ENCODE measurements around the gene RNF157.

RNF157 gene

GRCh38 chr17:76134911-76135809, 105.1 kb downstream of the RNF157 start:
- no peaks in the 10 kb centered on the region for H3K27me3 ChIP-seq (replicated peaks; ENCODE audit: control insufficient read depth, insufficient read depth, low read length)
- no peak for TF ChIP-seq CTCF (IDR thresholded peaks at IDR 0.05; ENCODE audit: insufficient read depth, low read length, poor library complexity, severe bottlenecking)
- DNase-seq (ENCODE audit: extremely low read depth, insufficient read length), result no peak
- H3K4me3 ChIP-seq (replicated peaks; ENCODE audit: low read depth, low read length), result no peak overlapping the region
- H3K36me3 ChIP-seq (ENCODE audit: control insufficient read depth, insufficient read depth, low read length), result no peaks in the 10 kb centered on the region

- DNase-seq (ENCODE audit: extremely low read depth, insufficient read length), result no peak
- Histone ChIP-seq H3K27me3 (replicated peaks; ENCODE audit: control insufficient read depth, insufficient read depth, low read length) (no peaks in the 10 kb centered on the region), H3K36me3 (ENCODE audit: control insufficient read depth, insufficient read depth, low read length) (no peaks in the 10 kb centered on the region), H3K4me3 (replicated peaks; ENCODE audit: low read depth, low read length) (no peak overlapping the region)
- TF ChIP-seq CTCF (IDR thresholded peaks at IDR 0.05; ENCODE audit: insufficient read depth, low read length, poor library complexity, severe bottlenecking), result no peak
Observed at GRCh38 chr17:76132574-76133338, 107.5 kb downstream of the RNF157 start.

- Histone ChIP-seq H3K4me3 (replicated peaks; ENCODE audit: low read depth, low read length) (no peak overlapping the region), H3K27me3 (replicated peaks; ENCODE audit: control insufficient read depth, insufficient read depth, low read length) (no peaks in the 10 kb centered on the region), H3K36me3 (ENCODE audit: control insufficient read depth, insufficient read depth, low read length) (no peaks in the 10 kb centered on the region)
- DNase-seq (ENCODE audit: extremely low read depth, insufficient read length), result no peak
- TF ChIP-seq CTCF (IDR thresholded peaks at IDR 0.05; ENCODE audit: insufficient read depth, low read length, poor library complexity, severe bottlenecking), result no peak
Observed at GRCh38 chr17:76131692-76132573, 108.4 kb downstream of the RNF157 start.

- Histone ChIP-seq H3K27me3 (replicated peaks; ENCODE audit: control insufficient read depth, insufficient read depth, low read length) (no peaks in the 10 kb centered on the region), H3K4me3 (replicated peaks; ENCODE audit: low read depth, low read length) (no peak overlapping the region), H3K36me3 (ENCODE audit: control insufficient read depth, insufficient read depth, low read length) (no peaks in the 10 kb centered on the region)
- no peak for DNase-seq (ENCODE audit: extremely low read depth, insufficient read length)
- no peak for TF ChIP-seq CTCF (IDR thresholded peaks at IDR 0.05; ENCODE audit: insufficient read depth, low read length, poor library complexity, severe bottlenecking)
Observed at GRCh38 chr17:76131051-76131691, 109.1 kb downstream of the RNF157 start.

GRCh38 chr17:76130473-76130872, 109.8 kb downstream of the RNF157 start:
- TF ChIP-seq CTCF (IDR thresholded peaks at IDR 0.05; ENCODE audit: insufficient read depth, low read length, poor library complexity, severe bottlenecking), result no peak
- Histone ChIP-seq H3K27me3 (replicated peaks; ENCODE audit: control insufficient read depth, insufficient read depth, low read length) (no peaks in the 10 kb centered on the region), H3K36me3 (ENCODE audit: control insufficient read depth, insufficient read depth, low read length) (no peaks in the 10 kb centered on the region), H3K4me3 (replicated peaks; ENCODE audit: low read depth, low read length) (no peak overlapping the region)
- DNase-seq (ENCODE audit: extremely low read depth, insufficient read length), result no peak

Data from GM06990 (cell line).